CD4-positive, alpha-beta T cell treated with Interleukin-17A for 1 hour (primary cell): ENCODE results near the gene SARDH.
"Not testable (repeated sequence)": the region's sequence is repeated elsewhere in the genome, so short reads cannot be mapped to it uniquely, and the experiment has no call there.

Experiments
- DNase-seq: peaks from one replicate; pipeline ENCODE4 v3.0.0-alpha.2; 2020

Gene SARDH

GRCh38 chr9:133641861-133642595, 96.1 kb downstream of the SARDH start:
- no peak for DNase-seq

DNA sequence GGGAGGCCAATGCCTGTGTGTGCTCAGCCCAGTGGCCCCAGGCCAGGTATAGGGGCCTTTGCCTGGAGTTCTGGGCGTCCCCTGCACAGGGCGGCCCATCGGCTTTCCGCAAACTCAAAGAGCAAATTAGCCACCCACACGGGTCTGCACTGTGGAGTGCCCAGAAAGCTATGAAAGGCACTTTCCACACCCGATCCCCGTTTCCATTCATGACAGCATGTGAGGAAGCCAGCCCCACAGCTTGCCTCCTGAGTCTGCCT, 96.8 kb downstream of the SARDH start:
- no peak for DNase-seq

DNA sequence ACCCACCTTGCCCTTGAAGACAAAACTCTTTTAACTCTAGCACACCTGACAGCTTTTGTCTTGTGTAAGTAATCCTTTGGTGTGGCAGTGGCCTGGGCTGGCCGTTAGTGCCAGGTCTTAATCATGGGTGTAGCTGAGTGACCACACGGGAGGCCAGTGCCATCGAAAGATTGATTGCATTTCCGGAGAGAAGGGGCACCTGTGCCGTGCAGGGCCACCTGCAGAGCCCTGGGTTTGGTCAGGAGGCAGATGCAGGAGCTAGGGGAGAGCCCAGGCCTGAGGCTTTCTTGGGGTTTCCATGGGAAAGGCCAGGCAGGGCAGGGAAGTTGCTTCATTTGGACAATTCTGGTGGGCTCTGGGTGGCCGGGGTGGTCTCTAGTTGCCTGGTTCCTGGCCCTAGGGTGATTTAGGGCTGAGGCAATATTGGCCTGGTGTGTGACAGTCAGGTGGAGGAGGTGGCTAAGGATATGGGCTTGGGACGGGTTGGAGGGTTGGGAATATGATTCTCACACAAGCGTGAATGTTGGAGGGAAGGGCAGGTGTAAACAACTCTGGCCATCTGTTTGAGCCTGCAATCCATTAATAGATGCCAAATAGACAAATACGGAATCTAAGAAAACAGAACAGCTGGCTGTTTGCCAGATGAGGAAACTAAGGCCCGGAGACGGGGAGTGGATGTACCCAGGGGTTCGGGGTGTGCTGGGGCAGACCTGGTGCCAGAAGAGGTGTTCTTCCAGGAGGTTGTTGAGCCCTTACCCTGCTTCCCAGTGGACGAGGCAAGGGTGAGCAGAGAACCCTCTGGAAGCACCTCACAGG, 97.4 kb downstream of the SARDH start:
- no peak for DNase-seq

DNA sequence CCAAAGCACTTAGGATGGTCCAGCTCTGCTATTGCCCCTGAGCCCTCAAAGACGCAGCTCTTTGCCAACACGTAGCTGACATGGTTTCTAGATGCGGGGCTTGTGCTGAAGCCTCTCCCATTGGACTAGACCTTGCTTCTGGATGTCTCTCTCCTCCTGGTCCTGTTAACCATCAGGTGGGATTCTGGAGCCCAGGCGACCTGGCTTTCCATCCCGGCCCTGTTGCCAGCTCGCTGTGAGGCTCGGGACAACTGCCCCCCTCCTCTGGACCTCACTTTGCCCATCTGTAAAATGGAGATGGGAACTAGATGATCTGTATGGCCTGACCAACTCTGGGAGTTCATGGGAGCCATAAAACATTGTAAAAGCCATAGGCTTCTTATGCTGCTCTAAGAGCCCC, 98.0 kb downstream of the SARDH start:
- no peak for DNase-seq

- DNase-seq, result no peak
Observed at GRCh38 chr9:133639613-133640012, 98.5 kb downstream of the SARDH start.

DNA sequence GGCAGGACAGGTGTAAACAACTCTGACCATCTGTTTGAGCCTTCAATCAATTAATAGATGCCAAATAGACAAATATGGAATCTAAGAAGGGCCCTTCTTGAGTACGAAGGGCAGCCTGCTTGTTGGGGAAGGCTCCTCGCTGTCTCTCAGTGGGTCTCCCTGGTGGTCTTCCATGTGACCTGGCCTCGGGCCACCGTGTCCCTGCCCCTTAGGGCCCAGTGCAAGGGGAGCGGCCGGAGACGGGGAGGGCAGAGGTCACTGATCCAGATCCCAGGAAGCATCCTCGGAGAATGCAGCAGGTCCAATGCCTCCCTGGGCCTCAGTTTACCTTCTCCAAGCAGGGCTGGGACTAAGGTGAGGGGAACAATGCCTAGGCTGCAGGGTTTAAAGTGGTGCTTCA, 99.4 kb downstream of the SARDH start:
- DNase-seq, result no peak

DNA sequence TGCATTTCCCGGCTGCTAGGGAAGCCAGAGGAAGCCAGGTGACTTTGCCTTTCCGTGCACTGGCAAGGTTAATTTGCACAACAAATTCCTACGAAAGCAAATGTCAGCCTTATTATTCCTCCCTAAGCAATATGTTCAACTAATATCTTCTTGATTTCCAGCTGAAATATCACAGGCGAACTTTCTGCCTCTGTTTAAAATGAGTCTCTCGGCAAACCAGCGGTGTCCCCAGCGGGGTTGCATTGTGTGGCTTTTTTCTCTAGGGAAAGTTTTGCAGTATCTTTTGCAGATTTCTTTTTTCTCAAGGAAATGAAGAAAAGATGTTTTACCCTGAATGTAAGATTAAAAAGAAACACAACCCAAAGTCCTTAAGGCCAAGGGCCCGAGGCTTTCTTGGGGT, 100.1 kb downstream of the SARDH start:
- no peak for DNase-seq

- DNase-seq, result no peak
Observed at GRCh38 chr9:133637451-133638055, 100.6 kb downstream of the SARDH start.

DNA sequence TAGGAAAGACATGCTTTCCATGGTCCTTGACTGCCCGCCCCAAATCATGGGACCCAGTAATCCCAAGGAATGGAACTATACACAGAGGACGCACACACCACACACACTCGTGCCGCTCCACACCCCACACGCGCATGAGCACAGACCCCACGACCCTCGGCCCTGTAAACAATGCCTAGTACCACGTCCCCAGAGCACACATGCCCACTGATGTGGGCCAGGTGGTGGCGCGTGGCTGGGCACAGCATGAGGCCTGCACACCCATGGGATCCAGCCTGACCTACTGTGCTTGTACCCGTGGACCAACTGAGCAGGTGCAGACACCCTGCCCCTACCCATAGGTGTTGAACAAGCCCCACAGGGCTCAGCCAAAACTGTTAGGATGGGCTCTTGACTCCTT, 101.2 kb downstream of the SARDH start:
- DNase-seq, result no peak

DNA sequence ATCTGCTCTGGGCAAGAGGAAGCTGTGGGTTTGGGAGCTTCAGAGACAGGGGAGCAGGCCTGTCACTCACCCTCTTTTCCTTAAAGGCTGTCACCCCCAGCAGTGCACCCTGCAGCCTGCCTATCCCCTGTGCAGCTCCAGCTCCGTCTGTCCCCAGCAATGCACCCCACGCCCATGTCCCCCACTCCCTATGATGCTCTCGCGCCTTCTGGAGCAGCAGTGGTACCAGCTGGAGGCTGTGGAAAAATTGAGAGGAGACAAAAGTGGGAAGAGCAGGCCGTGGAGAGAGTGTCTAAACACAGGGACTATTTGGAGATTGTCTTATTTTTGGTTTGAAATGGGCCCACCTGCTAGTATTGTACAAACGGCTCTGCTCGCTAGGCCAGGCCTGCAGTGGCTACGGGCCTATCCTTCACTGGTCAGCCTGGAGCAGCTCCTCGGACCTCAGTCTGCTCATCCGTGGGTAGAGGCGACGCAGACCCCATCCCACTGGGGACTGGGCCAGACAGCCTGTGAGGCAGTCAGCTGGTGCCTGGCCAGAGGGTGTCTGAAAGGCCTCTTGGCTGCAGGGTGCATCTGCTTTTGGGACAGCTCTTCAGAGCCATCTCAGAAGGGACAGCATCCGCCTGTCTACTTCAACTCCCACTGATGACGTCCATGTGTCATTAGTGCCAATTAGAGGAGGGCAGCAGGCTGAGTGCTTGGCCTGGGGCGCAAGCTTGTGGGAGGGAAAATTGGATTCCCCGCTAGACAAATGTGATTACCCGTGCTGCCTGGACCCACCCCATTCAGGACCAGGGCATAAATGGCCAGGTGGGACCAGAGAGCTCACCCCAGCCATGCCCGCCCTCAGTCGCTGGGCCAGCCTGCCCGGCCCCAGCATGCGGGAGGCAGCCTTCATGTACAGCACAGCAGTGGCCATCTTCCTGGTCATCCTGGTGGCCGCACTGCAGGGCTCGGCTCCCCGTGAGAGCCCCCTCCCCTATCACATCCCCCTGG, 102.3 kb downstream of the SARDH start, which contains the start of gene DBH:
TSS of gene DBH (plus strand) at position 831 of the 999 bp plus-strand sequence. CDS start at position 840, 9 bp downstream.
- no peak for DNase-seq

- DNase-seq, result no peak
Observed at GRCh38 chr9:133635098-133635497, 103.1 kb downstream of the SARDH start.

GRCh38 chr9:133634081-133634691, 104.0 kb downstream of the SARDH start:
- no peak for DNase-seq

- no peak for DNase-seq
Observed at GRCh38 chr9:133633681-133634080, 104.5 kb downstream of the SARDH start.

GRCh38 chr9:133632806-133633680, 105.1 kb downstream of the SARDH start:
- DNase-seq, result no peak

DNA sequence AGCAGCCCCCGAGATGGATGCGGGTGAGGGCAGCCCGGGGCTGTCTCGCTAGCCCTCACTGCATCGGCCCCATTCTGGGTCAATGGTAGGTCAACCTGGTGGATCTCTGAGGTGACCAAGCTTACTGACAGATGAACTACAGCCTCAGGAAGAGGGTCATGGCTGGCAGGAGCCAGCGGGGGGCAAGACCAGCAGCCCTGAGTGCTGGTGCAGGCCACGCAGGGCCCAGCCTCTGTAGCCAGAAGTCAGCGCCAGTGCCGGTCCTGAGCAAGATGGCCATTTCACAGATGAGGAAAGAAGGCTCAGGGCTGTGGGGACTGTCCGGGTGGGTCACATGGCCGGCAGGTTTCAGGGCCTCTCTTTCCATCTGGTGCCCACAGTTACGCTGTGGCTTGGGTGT, 107.0 kb downstream of the SARDH start:
- no peak for DNase-seq

DNA sequence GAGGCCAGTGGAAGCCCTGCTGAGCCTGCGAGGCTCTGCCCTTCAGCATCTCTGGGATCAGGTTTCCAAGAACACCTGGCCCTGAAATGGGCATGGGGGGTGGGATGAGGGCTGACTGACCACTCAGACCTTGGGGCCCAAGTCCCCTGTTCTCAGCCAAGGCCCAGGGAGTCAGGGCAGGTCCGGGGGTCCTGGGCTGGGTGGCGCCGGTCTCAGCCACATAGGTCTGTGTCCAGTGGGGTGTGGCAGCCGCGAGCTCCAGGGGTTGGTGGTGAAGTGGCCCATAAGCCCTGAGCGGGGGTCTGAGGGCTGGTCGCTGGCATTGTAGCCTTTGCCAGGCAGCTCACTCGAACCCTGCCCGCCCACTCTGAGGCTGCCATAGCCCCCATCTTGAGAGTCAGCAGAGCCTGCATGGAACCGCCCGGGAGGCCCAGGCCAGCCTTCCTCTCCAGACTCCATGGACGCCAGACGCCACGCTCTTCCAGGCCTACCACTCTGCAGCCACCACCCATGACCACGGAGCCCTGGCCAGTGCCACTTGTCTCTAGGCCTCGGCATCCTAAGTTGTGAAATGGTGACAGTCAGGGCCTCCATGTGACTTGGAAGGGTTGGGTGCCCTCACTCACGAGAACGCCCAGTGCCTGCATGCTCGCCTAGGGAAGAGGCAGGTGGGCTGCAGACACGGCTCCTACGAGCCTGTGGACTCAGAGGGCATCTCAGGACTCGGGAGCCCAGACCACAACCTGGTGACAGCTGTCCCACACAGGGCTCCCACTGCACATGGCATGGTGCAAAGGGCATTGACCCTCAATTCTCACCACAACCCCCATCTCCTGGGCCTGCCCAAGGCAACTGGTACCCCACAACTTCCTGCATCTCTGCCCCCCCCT, 108.7 kb downstream of the SARDH start:
- DNase-seq, result no peak

- no peak for DNase-seq
Observed at GRCh38 chr9:133628766-133629165, 109.4 kb downstream of the SARDH start.

GRCh38 chr9:133627341-133627740, 110.8 kb downstream of the SARDH start:
- DNase-seq, result no peak

DNA sequence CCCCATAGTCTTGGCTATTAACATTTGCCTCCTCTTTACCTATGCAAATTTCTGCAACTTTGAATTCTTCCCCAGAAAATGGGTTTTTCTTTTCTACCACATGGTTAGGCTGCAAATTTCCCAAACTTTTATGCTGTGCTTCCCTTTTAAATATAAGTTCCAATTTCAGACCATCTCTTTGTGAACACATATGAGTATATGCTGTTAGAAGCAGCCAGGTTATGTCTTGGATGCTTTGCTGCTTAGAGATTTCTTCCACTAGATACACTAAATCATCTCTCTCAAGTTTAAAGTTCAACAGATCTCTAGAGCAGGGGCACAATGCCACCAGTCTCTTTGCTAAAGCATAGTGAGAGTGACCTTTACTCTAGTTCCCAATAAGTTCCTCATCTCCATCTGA, 112.1 kb downstream of the SARDH start:
- not testable (repeated sequence) for DNase-seq

DNA sequence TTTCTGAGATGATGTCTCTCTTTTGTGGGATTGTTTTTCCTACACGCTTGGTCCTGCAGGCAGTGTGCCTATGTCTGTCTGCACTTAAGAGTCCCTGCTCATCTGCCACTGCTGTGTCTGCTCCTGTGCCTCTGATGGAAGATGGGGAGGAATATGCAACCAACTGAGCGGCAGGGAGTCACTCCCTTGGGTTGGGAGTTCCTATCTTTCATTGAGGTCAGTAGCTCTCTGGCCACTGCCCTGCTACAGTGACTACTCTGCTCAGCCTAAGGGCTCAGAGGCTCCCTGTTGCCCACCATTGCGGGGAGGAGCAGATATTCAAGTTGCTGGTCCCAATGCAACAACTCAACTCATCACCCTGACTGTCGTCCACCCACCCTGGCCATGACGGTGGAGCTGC, 115.6 kb downstream of the SARDH start:
- DNase-seq, result no peak
